HPDE6-E6E7 (cell line): ENCODE measurements around the gene KCMF1.

Source experiments
- DNase-seq: peaks from one replicate; pipeline ENCODE4 v3.0.0; 2011; ENCODE audit warnings: missing footprints; ENCODE audit errors: extremely low spot score

Gene KCMF1

DNA sequence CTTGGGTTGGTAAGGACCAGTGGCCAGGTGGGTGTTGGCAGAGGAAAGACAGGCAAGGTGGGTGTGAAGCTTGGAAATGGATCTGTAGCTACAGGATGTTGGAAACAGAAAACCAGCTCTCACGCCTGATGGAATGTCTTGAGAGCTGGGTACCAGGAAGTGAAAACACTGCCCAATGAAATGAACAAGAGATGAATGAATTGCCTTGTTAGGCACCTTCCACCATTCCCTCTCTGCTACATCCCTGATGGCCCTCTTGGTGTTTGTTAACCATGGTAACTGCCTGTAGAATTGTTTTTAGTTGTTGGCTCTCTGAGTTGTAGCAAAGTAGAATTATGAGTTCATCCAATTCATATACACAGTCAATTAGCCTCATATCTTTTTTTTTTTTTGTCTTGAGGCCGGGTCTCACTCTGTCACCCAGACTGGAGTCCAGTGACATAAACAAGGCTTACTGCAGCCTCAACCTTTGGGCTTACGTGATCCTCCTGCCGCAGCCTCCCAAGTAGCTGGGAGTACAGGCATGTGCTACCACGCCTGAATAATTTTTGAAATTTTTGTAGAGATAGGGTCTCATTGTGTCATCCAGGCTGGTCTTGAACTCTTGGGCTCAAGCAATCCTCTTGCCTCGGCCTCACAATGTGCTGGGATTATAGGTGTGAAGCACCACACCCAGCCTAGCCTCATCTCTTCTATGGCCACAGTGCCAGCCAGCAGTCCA is 9.5 kb downstream of the KCMF1 start:
- DNase-seq = no peak

DNA sequence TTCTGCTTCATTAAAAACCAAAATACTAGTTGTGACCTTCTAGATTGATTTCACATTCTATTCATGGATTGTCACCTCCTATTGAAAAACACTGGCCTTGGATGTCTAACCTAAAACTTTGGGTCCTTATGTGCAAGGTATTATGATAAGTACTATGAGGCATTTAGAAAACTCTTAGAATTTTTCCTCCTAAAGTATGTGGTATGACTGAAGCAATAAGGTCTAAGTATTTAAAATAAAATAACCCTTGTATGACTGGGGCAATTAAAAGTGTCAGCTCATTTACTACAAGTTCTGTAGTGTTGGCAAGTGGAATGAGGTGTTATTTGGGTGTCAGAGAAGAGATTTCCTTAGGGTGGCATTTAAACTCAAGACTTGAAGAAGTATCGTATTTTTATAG is 15.1 kb downstream of the KCMF1 start:
- no peak for DNase-seq

DNA sequence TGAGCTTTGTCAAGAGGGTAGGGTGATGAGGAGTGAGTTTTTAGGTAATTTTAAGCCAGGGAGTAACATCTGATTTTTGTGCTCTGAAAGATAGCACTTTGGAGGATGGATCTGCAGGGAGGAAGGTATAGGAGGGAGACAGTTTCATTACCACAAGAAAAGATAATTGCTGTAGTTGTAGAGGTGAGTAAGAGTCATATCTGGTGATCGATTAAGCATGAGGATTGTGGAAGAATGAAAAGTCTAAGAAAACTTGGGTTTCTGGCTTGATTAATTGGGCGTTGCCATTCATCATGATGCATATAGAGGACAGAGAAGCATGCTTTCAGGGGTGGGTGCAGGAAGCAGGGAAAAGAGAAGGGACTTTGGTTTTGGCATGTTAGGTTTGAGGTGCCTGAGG is 18.5 kb downstream of the KCMF1 start:
- DNase-seq = no peak

DNA sequence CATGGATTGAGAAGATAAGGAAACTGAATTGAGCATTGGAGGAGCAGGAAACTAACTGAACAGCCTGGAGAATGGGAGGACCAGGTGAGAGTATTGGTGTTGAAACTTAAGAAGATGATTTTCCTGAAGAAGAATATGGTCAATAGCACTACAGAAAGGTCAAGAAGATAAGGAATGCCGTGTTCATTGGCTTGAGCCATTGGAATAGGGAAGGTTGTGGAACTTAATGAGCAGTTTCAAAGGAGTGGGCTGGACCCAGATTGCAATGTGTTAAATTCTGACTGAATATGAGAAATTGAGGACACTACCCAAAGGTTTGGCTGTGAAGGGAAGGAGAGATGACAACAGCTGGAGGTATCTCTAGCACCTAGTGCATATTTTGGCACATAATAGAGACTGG is 19.0 kb downstream of the KCMF1 start:
- DNase-seq = no peak

DNA sequence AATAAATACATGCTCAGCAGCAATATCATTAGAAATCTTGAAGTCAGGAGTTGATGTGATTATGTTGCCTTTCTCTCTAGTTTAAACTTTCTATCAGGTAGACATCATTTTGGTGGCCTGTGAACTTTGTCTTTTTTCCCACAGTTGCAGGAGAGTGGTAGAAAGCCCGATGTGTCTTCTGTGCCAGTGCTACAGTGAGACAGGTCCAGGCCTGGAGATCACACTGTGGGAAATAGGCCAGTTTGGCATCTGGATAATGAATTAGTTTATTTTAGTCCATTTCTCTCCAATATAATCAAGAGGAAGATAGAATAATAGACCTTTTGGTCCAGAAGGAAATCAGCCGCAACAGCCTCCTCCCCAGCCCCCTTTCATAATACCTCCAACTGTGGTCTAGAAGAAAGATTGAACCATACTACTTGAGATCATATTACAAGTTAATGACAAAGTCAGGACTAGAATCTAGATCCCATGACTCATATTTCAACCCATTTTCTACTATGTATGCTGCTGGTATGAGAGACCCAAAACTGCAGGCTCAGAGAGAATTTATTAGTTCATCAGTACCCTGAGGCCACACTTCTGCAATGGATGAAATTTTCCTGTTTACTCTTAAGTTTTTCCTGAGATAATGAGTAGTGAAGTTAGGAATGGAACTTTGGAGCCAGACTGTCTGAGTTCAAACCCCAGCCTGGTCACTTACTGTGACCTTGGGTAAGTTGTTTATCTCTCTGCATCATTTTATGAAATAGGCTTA is 20.6 kb downstream of the KCMF1 start:
- DNase-seq = no peak

DNA sequence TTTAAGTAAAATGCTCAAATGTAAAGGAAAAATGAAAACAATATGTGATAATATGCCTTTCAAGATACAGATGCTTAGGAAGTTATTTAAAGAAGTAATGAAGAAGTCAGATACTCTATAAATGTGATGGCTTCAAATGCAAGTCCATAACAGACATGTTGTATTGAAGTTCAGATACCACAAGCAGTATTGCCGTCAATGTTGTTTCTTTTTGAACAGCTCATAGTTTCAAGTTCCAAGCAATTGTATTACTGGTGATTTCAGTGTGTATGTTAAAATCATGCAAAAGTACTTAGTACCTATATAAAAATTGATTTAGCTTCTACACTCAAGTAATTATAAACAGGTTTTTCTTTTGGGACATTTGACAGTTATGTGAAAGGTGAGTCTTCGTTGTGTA is 24.9 kb downstream of the KCMF1 start:
- no peak for DNase-seq

DNA sequence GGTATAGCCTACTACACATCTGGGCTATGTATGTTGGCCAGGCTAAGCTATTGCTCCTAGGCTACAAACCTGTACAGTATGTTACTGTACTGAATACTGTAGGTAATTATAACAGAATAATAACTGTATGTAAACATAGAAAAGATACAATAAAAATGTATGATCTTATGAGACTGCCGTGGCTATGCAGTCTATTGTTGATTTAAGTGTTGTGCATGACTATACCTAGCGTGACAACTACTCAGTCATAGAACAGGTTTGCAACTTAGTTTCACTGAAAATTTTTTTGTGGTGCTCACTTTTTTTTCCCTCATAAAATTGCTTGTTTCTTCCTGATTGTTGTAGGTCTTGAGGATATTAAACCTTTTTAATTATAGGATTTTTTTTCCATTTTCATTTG is 25.9 kb downstream of the KCMF1 start:
- no peak for DNase-seq

DNA sequence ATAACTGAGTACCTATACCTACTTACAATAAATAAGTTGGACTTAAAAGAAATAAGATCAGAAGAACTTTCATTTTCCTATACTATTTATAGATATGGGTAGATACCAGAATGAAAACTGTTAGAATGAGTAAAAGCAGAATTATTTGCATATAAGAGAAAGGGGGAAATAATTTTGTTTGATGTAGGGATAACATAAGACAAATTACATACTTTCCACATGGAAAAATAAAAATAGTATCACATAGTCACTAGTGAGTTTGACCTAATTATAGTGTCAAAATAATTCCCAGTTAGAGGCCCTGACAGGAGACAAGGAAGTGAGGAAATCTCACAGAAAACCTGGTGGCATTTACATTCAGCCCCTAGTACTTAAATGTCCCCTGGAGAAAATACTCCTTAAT is 28.6 kb downstream of the KCMF1 start:
- no peak for DNase-seq

DNA sequence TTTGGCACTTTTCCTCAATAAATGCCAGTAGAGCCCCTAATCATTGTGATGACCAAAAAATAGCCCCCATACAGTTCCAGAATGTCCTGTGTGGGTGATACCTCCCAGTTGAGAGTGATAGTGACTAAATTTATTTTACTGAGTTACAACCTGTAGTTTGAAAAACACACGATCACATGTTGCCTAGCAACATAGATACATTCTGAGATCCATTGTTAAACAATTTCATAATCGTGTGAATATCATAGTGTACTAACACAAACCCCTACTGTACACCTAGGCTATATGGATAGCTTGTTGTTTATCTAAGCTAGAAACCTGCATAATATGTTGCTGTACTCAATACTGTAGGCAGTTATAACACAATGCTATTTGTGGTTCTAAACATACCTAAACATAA is 30.6 kb downstream of the KCMF1 start:
- no peak for DNase-seq

DNA sequence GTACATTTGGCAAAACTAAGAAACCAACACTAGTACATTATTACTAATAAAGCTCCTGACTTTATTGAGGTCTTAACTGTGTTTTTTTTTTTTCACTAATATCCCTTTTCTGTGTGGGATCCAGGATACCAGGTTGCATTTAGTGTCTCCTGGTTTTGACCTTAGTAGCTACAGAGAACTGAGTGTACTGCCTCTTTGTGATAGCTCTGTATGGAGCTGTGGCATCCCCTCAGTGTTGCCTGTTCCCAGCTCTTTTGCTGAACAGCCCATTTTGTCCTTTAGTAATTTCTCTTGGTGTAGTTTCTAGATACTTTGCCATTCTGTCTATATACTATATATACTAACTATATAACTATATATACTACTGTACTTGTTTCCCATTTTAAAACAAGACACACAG is 31.6 kb downstream of the KCMF1 start:
- no peak for DNase-seq

DNA sequence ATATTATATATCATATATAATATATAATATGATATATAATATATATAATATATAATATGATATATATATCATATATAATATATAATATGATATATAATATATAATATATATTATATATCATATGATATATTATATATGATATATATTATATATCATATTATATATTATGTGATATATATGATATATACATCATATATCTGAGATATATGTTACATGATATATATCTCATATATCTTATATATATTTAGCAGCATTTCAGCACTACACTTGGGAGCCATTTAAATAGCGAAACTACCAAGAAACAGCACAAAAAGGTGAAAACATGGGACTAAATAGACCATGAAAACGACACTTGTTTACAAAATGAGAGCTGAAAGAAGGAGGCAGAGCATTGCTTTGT is 37.3 kb downstream of the KCMF1 start:
- DNase-seq = no peak

DNA sequence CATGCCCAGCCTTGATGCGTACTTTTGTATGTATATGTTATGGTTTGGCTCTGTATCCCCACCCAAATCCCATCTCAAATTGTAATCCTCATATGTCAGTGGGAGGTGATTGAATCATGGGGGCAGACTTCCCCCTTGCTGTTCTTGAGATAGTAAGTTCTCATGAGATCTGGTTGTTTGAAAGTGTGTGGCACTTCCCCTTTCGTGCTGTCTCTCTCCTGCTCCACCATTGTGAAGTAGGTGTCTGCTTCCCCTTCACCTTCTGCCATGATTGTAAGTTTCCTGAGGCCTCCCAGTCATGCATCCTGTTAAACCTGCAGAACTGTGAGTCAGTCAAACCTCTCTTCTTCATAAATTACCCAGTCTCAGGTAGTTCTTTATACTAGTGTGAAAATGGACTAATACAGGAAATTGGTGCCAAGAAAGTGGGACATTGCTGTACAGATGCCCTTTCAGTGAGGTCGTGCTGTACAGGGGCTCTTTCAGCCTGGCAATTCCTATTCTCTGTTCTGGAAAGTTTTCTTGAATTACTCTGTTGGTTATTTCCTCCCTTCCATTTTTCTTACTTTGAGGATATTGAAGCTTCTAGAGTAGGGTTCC is 38.2 kb downstream of the KCMF1 start:
- DNase-seq = no peak

DNA sequence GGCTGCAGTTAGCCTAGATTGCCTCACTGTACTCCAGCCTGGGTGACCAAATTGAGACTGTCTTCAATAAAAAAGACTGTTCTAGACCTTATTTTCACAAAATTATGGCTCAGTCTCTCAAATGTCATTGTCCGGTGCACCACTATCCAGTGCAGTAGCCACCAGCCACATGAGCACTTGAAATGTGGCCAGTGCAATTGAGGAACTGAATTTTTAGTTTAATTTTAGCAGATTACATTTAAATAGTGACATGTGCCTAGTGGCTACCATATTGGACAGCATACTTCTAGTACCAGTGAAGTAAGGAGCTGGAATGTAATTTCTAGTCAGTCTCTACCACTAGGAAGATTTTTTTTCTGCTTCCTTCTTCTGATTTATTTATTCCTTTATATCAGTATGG is 39.4 kb downstream of the KCMF1 start:
- DNase-seq = no peak

DNA sequence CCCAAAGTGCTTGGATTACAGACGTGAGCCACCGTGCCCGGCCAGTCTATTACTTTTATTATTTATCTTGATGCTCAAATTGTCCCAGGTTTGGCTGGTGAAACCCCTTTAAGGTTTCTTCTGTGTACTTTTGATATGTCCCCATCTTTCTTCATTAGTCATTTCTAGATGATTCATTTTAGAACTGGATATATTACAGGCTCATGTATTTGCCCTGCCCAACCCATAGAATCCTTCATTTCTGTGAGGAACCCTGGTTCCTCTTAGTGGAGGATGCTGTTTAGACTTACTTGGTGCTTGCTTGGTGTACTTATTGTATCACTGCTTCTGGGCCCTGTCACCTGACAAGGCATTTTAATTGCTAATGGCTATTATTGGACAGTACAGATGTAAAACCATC is 40.1 kb downstream of the KCMF1 start:
- DNase-seq = no peak

DNA sequence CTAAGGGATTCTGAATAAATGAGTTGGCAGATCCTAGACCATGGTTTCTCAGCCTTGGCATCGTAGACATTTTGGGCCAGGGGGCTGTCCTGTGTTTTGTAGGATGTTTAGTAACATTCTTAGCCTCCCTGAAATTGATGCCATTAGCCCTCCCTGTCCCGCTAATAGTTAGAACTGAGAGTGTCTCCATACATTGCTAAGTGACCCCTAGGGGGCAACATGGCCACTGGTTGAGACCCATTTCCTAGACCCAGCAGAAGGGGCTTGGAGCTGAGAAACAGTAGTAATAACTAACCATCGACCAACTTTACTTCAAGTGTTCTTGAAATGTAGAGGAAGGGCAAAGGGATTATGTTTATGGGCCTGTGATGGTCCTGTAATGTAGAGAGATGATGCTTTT is 40.8 kb downstream of the KCMF1 start:
- no peak for DNase-seq

DNA sequence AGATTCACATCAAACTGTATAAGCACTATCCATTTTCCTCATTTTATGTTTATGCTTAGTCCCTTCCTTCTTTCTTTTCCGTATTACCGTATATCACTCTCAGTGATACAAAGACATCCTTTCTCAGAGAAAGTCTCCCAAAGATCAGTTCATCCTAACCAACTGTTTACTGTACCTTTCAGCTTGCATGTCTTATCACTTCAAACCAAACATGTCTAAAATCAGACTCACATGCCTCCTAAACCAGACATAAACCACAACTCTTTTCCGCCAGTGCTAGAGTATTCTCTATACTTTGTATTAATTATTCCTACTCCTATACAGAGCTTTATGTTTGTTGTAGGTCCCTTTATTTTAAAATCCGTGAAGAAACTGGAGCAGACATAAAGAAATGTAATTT is 41.5 kb downstream of the KCMF1 start:
- no peak for DNase-seq

DNA sequence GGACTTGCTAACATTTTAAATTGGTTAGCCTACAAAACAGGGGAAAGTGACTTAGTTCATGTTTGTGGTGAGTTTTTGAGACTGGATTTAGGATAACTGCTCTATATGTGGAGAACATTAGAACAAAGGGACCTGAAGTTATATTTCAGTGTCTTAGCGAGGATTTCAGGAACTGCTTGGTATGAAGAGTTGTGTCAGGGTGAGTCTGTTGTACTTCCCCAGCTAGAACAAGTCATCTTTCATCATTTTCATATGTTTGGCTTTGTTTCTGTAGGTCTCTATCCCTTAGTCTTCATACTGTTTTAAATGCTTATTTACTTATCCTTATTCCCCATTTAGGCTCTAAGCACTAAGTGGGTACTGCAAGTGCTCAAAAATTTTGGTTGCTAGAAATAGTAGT is 41.9 kb downstream of the KCMF1 start:
- no peak for DNase-seq

DNA sequence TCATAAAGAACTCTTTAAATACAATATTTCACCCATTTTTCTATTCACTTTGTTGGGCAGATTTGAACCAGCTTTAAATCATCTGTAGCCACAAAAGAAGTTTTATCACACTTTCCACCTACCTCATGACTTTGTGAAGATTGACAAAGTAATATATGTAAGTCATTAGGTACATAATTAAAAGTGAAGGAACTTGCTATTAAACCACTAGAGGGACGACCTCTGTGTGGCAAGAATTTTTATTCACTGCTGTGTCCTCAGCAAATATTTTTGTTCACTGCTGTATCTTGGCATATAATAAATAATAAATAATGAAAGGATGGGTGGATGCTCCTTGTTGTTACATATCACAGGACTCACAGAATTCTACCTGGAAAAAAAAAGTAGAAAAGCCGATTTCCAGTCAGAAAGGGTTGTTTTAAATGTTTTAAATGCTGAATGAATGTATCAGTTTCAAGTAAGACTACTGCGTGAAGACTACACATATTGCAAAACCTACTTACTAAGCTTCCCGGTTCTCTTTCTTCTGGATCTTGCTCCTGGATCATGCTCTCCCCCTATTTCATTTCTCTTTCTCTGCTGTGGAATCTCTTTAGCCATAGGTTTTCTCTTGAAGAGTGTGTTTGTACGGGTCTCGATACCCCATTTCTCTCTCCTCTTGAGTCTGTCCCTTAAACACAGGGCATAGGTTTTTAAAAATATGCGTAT is 44.8 kb downstream of the KCMF1 start:
- no peak for DNase-seq

DNA sequence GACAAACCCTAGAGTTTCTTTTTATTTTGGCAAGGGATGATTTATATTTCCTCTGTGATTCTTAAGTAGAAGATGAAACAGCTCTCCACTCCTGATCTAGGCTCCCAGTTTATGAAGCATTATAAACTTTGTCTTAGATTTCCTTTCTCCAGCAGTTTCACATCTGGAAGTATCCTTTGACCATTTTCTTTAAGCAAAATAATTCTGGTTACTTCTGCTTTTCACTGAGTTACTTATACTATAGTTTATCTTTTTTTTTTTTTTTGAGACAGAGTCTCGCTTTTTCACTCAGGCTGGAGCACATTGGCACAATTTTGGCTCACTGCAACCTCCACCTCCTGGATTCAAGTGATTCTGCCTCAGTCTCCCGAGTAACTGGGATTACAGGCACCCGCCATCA is 45.5 kb downstream of the KCMF1 start:
- no peak for DNase-seq

DNA sequence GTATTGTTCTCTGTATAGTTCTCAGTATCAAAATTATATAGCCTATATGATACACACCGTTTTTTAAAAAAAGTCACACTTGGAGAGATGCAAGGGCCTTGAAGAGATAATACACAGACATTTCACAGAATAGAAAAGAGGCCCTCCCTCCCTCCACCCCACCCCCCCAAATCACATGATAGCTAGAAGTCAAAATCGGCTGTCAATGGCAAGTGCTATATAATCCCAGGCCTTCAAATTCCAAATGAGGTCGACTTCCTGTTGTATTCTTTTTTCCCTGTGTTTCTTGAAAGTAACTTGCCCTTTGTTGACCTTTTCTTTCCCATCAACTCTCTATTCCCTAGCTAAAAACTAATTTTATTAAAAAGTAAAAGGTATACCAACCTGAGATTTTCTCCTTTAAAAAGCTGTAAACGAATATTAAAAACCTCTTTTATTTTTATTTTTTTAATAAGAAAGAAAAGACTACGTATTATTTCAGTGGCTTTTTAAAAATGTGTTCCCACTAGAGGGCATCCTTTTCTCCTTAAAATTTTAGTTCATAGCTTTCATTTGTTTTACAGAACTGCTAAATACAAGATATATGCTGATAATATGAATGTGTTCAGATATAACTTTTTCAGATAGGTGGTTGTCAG is 46.6 kb downstream of the KCMF1 start:
- no peak for DNase-seq

DNA sequence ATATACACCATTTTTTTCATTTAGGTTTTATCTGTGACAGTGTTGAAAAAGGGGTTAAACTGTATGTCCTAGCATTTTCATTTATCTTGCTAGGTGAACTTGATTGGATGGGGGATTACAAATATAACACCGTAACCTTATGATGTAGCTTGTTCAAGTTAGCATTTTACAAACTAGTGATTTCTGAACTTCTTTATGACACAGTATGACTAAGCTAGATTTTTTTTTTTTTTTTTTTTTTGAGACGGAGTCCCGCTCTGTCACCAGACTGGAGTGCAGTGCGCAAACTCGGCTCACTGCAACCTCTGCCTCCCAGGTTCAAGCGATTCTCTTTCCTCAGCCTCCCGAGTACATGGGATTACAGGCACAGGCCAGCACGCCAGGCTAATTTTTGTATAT is 47.1 kb downstream of the KCMF1 start:
- DNase-seq = no peak

DNA sequence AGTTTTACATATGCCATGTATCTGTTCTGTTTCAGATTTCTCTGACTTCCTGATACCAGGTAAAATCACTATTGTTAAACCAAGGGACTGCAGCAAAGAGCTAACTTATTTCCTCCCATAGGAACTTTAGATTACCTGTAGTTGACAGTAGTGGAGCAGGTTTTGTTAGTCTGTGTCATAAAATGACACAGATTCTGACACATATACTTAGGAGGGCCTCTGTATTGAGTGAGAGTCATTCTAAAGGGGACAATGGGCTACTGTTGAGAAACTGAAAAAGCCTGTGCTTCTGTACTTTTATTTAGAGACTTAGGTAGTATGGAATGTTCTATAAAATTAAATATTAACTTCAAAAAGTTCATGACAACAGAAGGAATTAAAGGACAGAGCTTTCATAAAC is 48.2 kb downstream of the KCMF1 start:
- DNase-seq = peak; percentile 36
